Right hindlimb (tissue), 1 donor: ENCODE results near the gene CMTM1.
"Not testable (repeated sequence)": the region's sequence is repeated elsewhere in the genome, so short reads cannot be mapped to it uniquely, and the experiment has no call there.

Source experiments
- DNase-seq: peaks from one replicate; pipeline ENCODE4 v3.0.0-alpha.2; 2018

Gene CMTM1

DNA sequence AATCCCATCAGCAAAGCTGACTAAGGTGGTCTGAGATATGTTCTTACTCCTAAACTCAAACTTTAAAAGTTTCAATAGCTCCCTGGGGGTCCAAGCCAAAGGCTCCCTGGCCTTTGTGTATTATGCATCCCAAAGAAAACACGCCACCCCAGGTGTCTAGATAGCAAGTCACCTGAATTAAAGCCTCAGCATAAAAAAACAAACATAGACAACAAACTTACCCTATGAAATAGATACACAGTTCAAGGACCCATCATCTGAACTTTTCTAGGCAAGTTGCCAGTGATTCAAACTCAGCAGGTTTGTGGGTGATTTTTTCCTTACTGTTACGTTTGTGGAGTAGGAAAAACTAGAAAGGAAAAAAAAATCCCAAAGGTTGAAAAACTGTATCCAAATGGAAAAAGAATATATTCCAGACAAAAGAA is 50.8 kb downstream of the CMTM1 start:
- no peak for DNase-seq

DNA sequence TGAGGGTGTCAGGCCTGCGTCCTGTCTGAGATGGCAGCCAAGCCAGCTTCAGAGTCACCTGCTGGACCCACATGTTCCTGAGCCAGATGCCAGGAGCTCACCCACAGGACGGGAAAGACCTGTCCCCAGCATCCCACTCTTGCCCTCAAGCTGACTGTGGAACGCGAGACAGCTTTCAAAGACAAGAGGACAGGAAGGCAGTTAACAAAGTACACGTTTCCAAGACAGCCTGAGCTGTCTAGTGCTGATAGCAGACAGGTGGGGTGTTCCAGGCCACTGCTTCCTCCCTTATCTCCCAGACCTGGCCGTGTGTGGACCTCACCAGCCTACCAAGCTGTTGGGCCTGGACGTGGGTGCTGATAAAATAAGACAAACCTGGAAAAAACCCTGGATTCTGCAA is 51.5 kb downstream of the CMTM1 start:
- no peak for DNase-seq

DNA sequence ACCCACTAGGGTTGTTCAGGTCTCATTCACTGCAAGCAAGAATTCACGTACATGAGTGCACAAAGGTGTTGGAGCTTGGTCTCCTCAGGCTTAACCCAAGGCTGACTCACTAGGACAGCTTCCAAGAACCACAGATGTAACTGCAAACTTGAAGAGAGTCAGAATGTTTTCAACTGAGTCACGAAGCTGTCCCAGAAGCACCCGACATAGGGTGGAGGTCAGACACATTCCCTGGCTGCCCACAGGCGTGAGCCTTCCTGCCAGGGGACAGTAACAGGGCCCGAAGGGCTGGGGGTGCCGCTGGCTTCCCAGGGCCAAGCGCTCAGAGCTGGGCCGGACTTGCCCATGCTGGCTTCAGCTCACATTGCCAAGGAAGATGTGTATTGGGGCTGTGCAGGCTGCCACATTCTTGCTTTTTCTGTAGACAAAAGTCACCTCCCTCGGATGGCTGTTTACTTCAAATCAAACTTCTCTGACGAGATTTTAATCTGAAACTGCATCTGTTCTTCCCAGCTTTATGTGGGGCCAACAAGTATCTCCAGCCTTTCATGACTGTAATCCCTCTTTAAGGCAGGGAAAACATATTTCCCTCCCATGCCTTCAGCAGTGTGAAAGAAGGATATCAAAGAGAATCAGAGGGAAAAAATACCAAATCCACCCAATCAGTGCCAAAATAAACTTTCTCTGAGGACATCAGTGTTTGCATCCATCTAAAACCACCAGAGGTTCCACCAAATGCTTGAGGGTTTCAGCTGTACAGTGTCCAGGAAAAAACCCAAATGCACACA is 52.5 kb downstream of the CMTM1 start:
- DNase-seq: no peak

DNA sequence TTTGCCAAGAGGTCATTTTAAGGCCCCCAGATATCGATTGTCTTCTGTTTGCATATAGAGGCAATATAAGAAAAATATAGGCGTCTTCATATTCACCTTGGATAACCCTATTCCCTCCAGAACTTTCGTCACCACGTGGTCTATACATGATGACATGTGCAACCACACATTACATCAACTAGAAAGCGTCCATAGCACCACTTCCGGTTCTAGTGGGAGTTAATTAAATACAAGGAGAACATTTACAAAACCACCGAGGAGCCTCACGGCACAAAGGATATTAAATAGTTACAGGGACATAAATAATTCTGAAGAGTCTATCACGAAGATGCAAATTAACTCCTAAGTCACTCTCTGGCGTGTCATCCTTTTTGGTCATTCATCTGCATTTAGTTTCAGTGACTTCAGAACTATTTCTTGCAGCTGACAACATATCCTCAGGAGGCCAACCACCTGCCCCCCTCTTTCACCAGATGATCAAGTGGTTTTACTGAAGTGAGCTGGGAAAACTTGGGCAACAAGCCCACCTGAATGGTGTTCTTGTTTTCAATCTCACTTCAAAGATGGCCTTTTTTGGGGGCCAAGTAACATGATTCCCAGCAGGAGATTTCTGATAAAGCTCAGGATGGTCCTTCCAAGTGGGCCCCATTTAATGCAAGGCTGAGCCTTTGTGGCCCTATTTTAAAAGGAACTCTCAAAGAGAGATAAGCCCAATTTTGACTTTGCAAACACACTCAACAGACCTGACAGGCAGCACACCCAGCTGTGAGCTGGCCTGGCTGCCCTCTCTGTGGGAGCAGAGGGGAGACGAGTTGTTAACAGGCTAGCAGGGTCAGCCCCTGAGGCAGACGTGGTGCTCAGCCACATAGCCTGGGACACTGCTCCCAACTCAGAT is 53.5 kb downstream of the CMTM1 start:
- no peak for DNase-seq

DNA sequence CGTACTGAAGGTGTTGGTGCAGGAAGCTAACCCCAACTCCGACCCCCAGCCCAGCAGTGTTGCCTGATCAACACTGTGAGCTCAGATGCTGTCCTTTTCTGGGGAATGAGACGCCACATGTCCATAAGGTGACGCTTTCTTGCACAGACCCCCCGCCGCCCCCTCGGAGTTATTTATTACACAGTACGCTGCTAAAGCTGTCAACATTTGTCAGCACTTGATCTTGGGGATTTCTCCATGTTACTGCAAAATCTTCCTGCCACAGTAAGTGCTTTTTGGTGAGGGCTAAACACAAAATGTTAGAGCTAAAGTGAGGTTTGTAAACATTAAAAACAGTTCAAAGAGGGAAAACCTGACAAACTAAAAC is 54.2 kb downstream of the CMTM1 start:
- no peak for DNase-seq

DNA sequence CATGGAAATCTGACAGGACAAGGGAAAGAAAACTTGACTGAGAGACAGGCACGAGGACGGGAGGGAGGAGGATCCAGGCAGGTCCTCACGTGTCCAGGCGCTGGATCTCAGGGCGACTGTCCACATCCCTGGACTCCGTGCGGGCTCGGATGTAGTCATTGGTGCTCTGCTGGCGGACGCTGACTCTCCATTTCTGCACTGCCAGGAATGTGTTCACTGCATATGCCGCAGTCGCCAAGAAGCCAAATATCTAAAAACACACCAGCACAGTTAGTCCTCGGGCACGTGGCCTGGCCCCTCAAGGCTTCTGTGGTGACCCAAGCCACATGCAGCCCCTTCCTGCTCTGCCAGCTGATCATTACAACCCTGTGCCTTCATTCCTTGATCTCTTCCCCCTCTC is 55.7 kb downstream of the CMTM1 start:
- DNase-seq: no peak

DNA sequence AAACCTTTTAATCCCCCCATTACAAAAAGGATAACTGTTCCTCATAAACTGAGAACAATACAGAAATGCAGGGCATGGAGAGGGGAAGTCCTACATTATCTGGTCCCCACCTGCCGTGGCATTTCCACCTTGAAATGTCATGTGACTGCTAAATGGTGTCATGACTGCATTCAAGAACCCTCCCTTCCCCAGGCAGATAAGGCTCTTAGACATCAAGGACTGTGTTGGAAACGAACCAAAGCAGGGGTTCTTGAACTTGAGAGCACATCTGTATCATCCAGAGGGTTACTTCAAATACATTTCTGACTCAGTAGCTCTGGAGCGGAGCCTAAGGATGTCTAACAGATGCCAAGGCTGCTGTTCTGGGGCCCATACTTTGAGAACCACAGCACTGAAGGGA is 56.6 kb downstream of the CMTM1 start:
- DNase-seq: no peak

DNA sequence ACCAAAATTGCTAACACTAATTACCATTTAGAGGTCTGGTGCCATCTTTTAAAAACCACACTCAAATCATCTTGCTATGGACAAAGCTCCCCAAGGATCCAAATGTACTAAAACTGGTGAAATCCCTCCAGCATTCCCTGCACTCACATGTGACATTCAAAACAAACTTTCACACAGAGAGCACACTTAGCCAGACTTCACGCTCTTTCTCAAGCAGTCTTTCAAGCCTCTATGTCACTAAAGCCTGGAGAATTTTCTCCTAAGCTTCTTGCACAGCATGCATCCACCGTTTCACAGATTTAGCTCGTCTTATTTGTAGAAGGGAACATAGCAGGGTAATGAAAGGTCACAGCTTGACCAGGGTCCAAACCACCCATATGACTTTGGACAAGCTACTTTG is 57.5 kb downstream of the CMTM1 start:
- no peak for DNase-seq

DNA sequence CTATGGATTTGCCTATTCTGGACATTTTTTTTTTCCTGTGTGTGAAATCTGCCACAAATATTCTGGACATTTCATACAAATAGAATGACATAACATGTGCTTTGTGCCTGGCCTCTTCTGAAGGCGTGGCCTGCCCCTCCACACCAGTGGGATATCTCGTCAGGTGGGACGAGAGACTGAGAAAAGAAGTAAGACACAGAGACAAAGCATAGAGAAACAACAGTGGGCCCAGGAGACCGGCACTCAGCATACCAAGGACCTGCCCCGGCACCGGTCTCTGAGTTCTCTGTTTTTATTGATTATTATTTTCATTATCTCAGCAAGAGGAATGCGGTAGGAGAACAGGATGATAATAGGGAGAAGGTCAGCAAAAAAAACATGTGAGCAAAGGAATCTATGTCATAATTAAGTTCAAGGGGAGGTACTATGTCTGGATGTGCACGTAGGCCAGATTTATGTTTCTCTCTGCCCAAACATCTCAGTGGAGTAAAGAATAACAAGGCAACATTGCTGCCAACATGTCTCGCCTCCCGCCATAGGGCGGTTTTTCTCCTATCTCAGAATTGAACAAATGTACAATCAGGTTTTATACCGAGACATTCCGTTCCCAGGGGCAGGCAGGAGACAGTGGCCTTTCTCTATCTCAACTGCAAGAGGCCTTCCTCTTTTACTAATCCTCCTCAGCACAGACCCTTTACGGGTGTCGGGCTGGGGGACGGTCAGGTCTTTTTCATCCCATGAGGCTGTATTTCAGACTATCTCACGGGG is 61.6 kb downstream of the CMTM1 start:
- DNase-seq: not testable (repeated sequence)
